Thymus (tissue), 11 donors: ENCODE measurements around the gene FKBP8. TPM values are rescaled to one million over a fixed set of nuclear protein-coding genes. Genes with fewer than 3 reads are reported as not detected.

Experiments used
- DNase-seq, 9 donors: peaks; one replicate each; pipeline ENCODE4 v3.0.0-alpha.2; 2013; ENCODE audit warnings: low spot score in 9 of 9, low read depth in 6 of 9, missing footprints in 1 of 9
- H3K27ac ChIP-seq, 2 donors: one replicate each; pipeline ENCODE4 v1.5.1; 2013; ENCODE audit warnings: control low read depth in 1 of 2, low read depth in 1 of 2, low read length in 1 of 2, mild to moderate bottlenecking in 1 of 2, moderate library complexity in 1 of 2
- H3K27me3 ChIP-seq, 2 donors: one replicate each; pipeline ENCODE4 v1.5.1; 2013; ENCODE audit warnings: low read length in 1 of 2; ENCODE audit not compliant: control insufficient read depth in 2 of 2, insufficient read depth in 1 of 2
- H3K36me3 ChIP-seq, 2 donors: one replicate each; pipeline ENCODE4 v1.5.1; 2013; ENCODE audit warnings: low read length in 1 of 2, mild to moderate bottlenecking in 1 of 2, moderate library complexity in 1 of 2; ENCODE audit not compliant: control insufficient read depth in 2 of 2, insufficient read depth in 2 of 2
- H3K4me1 ChIP-seq, 2 donors: one replicate each; pipeline ENCODE4 v1.5.1; 2013; ENCODE audit warnings: low read length in 2 of 2; ENCODE audit not compliant: control insufficient read depth in 2 of 2, insufficient read depth in 2 of 2
- H3K4me3 ChIP-seq, 2 donors: one replicate each; pipeline ENCODE4 v1.5.1; 2013; ENCODE audit warnings: low read length in 2 of 2, control low read depth in 1 of 2, mild to moderate bottlenecking in 1 of 2
- H3K9me3 ChIP-seq, 2 donors: one replicate each; pipeline ENCODE4 v1.5.1; 2013; ENCODE audit warnings: low read length in 1 of 2, mild to moderate bottlenecking in 1 of 2; ENCODE audit not compliant: control insufficient read depth in 2 of 2, insufficient read depth in 1 of 2
- WGBS: extraction: QIAGEN DNeasy Blood & Tissue Kit; methylation state at CpG from one replicate; pipeline ENCODE4 v1.1.7; 2013; 5-methylcytosine and 5-hydroxymethylcytosine counted together
- polyA plus RNA-seq: library from polyadenylated mRNA; stranded (reverse); fragments of 200-250 nt; gene quantifications from one replicate; pipeline ENCODE4 v1.2.3, GENCODE V29; 2013
- total RNA-seq: library from RNA; stranded (reverse); fragments of 120-200 nt; gene quantifications from one replicate; pipeline ENCODE4 v1.2.4, GENCODE V29; 2013
- donor health status: healthy.

Gene FKBP8
- total and polyA plus RNA-seq, 2 donors = 153 to 232 TPM

DNA sequence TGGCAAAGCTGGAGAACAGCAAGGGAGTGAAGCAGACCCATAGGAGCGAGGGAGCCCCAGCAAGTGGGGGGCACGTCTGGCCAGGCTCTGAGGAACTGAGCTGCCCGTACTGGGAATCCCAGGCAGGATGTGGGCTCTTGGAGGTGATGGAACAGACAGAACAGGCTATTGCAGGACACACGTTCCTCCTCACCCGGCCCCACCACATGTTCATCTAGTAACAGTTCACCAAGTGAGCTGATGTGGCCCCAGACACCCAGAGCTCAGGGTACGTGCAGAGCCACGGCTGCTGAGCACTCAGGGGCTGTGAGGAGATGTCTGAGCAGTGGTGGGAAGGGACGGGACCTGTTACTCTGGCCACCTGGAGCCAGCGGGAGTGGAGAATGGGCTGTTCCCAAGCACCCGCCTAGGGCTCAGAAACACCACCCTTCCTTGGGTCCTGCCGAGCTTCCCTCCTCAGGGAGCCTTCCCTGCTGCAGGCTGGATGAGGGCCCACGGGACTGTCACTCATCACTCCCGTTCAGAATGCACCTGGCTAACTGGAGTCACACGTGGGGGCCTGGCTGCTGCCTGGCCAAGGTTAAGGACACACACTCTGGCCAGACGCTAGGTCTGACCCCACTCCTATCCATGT is 39.9 kb downstream of the FKBP8 start:
- H3K27me3 ChIP-seq = no peaks in the 10 kb centered on the region
- no peak for DNase-seq
- no peak overlapping the region for H3K4me3 ChIP-seq
- H3K9me3 ChIP-seq = no peaks in the 10 kb centered on the region
- peaks cover 4 to 89% of the 10 kb centered on the region in 2 donors for H3K4me1 ChIP-seq
- 81% methylated on average over 15 of the region's 15 CpGs for WGBS
- H3K27ac ChIP-seq = peak overlapping the region; percentile 11 to 87
- no peaks in the 10 kb centered on the region for H3K36me3 ChIP-seq

GRCh38 chr19:18502638-18503294 is 40.6 kb downstream of the FKBP8 start:
- 26% methylated on average over 17 of the region's 17 CpGs for WGBS
- peaks cover 4 to 86% of the 10 kb centered on the region in 2 donors for H3K4me1 ChIP-seq
- H3K36me3 ChIP-seq = no peaks in the 10 kb centered on the region
- no peak overlapping the region for H3K4me3 ChIP-seq
- peak overlapping the region in 1 of 2 donors; percentile 87 for H3K27ac ChIP-seq
- H3K27me3 ChIP-seq = no peaks in the 10 kb centered on the region
- H3K9me3 ChIP-seq = no peaks in the 10 kb centered on the region
- no peak for DNase-seq

DNA sequence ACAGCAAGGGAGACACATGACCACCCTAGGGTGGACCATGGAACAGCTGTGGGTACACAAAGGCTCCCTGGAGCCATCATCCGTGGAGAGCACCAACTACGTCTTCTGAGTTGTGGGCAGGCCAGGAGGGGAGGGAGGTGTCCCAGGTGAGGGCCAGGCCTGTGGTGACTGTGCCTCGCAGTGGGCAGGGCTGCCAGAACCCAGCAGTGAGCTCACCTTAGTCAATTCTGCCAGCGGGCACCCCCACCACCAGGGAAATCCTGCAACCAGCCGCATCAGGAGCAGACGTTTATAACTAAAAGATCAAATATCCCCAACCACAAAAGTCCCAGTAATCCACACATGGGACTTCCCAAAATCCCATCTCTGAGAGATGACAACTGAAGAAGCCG is 41.1 kb downstream of the FKBP8 start:
- H3K27me3 ChIP-seq = no peaks in the 10 kb centered on the region
- DNase-seq = no peak
- H3K4me1 ChIP-seq = peaks cover 3 to 81% of the 10 kb centered on the region in 2 donors
- H3K36me3 ChIP-seq = no peaks in the 10 kb centered on the region
- no peaks in the 10 kb centered on the region for H3K9me3 ChIP-seq
- H3K27ac ChIP-seq = peak overlapping the region; percentile 68 to 87
- no peak overlapping the region for H3K4me3 ChIP-seq
- WGBS = 68% methylated on average over 7 of the region's 7 CpGs

DNA sequence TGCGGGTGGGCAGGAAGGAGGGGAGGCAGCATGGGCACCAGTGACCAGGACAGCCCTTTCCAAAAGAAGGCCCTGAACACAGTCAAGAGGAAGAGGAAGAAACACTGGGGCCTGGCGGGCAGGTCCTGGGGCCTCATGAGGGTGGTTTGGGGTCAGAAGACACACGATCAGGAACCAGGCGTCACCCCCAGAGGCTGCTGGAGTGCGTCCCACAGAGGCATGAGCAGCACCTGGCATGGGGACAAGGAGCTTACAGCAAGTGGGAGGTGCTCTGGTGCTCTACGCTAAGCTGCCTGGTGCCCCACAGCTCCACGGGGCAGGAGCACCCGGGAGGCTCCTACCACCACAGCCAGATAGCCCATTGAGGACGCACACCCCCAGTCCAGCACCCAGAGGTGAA is 41.5 kb downstream of the FKBP8 start:
- H3K27me3 ChIP-seq = no peaks in the 10 kb centered on the region
- H3K9me3 ChIP-seq = no peaks in the 10 kb centered on the region
- DNase-seq = no peak
- 44% methylated on average over 9 of the region's 9 CpGs for WGBS
- H3K4me1 ChIP-seq = peaks cover 0 to 76% of the 10 kb centered on the region in 2 donors
- H3K36me3 ChIP-seq = no peaks in the 10 kb centered on the region
- H3K27ac ChIP-seq = peak overlapping the region; percentile 68 to 87
- no peak overlapping the region for H3K4me3 ChIP-seq

- Histone ChIP-seq H3K4me1 (peaks cover 3 to 76% of the 10 kb centered on the region in 2 donors), H3K36me3 (no peaks in the 10 kb centered on the region), H3K27me3 (no peaks in the 10 kb centered on the region), H3K4me3 (no peak overlapping the region), H3K9me3 (no peaks in the 10 kb centered on the region), H3K27ac (peak overlapping the region; percentile 37 to 87)
- 87% methylated on average over 13 of the region's 13 CpGs for WGBS
- DNase-seq = no peak
Observed at GRCh38 chr19:18501351-18501750, 42.0 kb downstream of the FKBP8 start.

- H3K4me1 ChIP-seq = peaks cover 9 to 76% of the 10 kb centered on the region in 2 donors
- WGBS = 85% methylated on average over 11 of the region's 11 CpGs
- DNase-seq = no peak
- H3K27me3 ChIP-seq = no peaks in the 10 kb centered on the region
- no peaks in the 10 kb centered on the region for H3K9me3 ChIP-seq
- no peaks in the 10 kb centered on the region for H3K36me3 ChIP-seq
- H3K27ac ChIP-seq = peak overlapping the region in 1 of 2 donors; percentile 87
- no peak overlapping the region for H3K4me3 ChIP-seq
Observed at GRCh38 chr19:18500799-18501198, 42.6 kb downstream of the FKBP8 start.

DNA sequence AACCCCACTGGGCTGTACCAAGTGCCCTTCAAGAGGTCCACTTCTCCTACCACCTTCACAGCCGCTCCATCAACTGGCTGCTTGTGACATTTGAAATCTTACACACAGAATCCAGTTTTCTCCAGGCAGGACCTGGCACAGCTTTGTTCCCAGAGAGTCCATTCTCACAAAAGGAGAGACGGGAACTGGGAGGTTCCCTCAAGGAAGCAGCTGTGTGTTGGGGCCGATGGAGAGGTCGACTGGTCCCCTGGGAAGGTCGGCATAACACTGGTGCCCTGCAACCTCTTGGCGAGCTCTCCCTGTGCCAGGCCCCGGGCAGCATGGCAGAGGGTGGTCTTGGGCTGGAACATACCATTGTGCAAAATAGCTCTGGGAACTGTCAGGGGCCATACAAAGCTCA is 43.0 kb downstream of the FKBP8 start:
- no peaks in the 10 kb centered on the region for H3K9me3 ChIP-seq
- 90% methylated on average over 7 of the region's 7 CpGs for WGBS
- peak overlapping the region; percentile 36 to 87 for H3K27ac ChIP-seq
- H3K36me3 ChIP-seq = no peaks in the 10 kb centered on the region
- H3K4me3 ChIP-seq = no peak overlapping the region
- no peak for DNase-seq
- H3K27me3 ChIP-seq = no peaks in the 10 kb centered on the region
- H3K4me1 ChIP-seq = peaks cover 9 to 76% of the 10 kb centered on the region in 2 donors

GRCh38 chr19:18499055-18499775 is 44.2 kb downstream of the FKBP8 start:
- H3K9me3 ChIP-seq = no peaks in the 10 kb centered on the region
- no peaks in the 10 kb centered on the region for H3K27me3 ChIP-seq
- DNase-seq = no peak
- no peaks in the 10 kb centered on the region for H3K36me3 ChIP-seq
- H3K4me1 ChIP-seq = peaks cover 14 to 77% of the 10 kb centered on the region in 2 donors
- no peak overlapping the region for H3K4me3 ChIP-seq
- WGBS = 97% methylated on average over 7 of the region's 7 CpGs
- H3K27ac ChIP-seq = peak overlapping the region in 1 of 2 donors; percentile 67

DNA sequence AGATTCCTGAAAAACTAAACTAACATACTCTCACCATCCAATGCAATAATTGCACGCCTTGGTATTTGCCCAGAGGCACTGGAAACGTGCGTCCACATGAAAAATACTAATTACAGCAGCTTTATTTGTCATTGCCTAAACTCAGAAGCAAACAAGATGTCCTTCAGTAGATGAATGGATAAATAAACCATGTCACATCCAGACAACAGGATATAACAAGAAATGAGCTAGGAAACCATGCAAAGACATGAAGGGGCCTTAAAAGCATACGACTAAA is 46.5 kb downstream of the FKBP8 start:
- WGBS = 95% methylated on average over 4 of the region's 4 CpGs
- Histone ChIP-seq H3K27ac (no peak overlapping the region), H3K4me1 (peaks cover 14 to 61% of the 10 kb centered on the region in 2 donors), H3K27me3 (no peaks in the 10 kb centered on the region), H3K4me3 (no peak overlapping the region), H3K9me3 (no peaks in the 10 kb centered on the region), H3K36me3 (peaks cover 0 to under 1% of the 10 kb centered on the region in 2 donors)
- DNase-seq = no peak
